Hepatocyte (in vitro differentiated cells): ENCODE results near the gene GPX4. TPM values are rescaled to one million over a fixed set of nuclear protein-coding genes. Genes with fewer than 3 reads are reported as not detected.

ENCODE experiments used
- DNase-seq: peaks from one replicate; pipeline ENCODE4 v3.0.0-alpha.2; 2016; ENCODE audit warnings: low spot score
- H2AFZ ChIP-seq: fragments of 200-600 bp; sonication (generic); 2 replicates; pipeline ENCODE4 v1.6.0; 2016; ENCODE audit warnings: antibody characterized with exemption, mild to moderate bottlenecking
- H3K27ac ChIP-seq: fragments of 200-600 bp; sonication (generic); 2 replicates; pipeline ENCODE4 v1.5.1; 2016; ENCODE audit warnings: mild to moderate bottlenecking
- H3K27me3 ChIP-seq: fragments of 200-600 bp; sonication (generic); 2 replicates; pipeline ENCODE4 v1.6.1; 2016
- H3K36me3 ChIP-seq: fragments of 200-600 bp; sonication (generic); replicated peaks from 2 replicates; pipeline ENCODE4 v1.5.1; 2016; ENCODE audit warnings: low read depth; ENCODE audit not compliant: insufficient read depth
- H3K4me1 ChIP-seq: fragments of 200-600 bp; sonication (generic); 2 replicates; pipeline ENCODE4 v1.5.1; 2016; ENCODE audit warnings: mild to moderate bottlenecking, moderate library complexity; ENCODE audit not compliant: insufficient read depth
- H3K4me2 ChIP-seq: fragments of 200-600 bp; sonication (generic); 2 replicates; pipeline ENCODE4 v1.6.0; 2016
- H3K4me3 ChIP-seq: fragments of 200-600 bp; sonication (generic); 2 replicates; pipeline ENCODE4 v1.5.1; 2016; ENCODE audit warnings: mild to moderate bottlenecking
- H3K79me2 ChIP-seq: fragments of 200-600 bp; sonication (generic); 2 replicates; pipeline ENCODE4 v1.6.0; 2017; ENCODE audit warnings: mild to moderate bottlenecking
- H3K9me2 ChIP-seq: fragments of 200-600 bp; sonication (generic); replicated peaks from 2 replicates; pipeline ENCODE4 v1.6.0; 2017; ENCODE audit warnings: mild to moderate bottlenecking; ENCODE audit not compliant: insufficient read depth
- H3K9me3 ChIP-seq: fragments of 200-600 bp; sonication (generic); 2 replicates; pipeline ENCODE4 v1.5.1; 2016; ENCODE audit warnings: low read depth, mild to moderate bottlenecking
- H4K20me1 ChIP-seq: fragments of 200-600 bp; sonication (generic); 2 replicates; pipeline ENCODE4 v1.6.0; 2016; ENCODE audit warnings: mild to moderate bottlenecking; ENCODE audit not compliant: insufficient read depth, poor library complexity, severe bottlenecking
- EZH2 ChIP-seq: fragments of 200-600 bp; sonication (generic); IDR thresholded peaks from 2 replicates; pipeline ENCODE4 v1.6.1; 2016; ENCODE audit warnings: antibody characterized with exemption, mild to moderate bottlenecking, borderline replicate concordance
- EZH2phosphoT487 ChIP-seq: fragments of 200-600 bp; sonication (generic); IDR thresholded peaks from one replicate; pipeline ENCODE4 v1.6.1; 2018; ENCODE audit warnings: antibody characterized with exemption, mild to moderate bottlenecking, low read depth, moderate library complexity; ENCODE audit not compliant: unreplicated experiment, severe bottlenecking
- WGBS: methylation state at CpG from one replicate; pipeline ENCODE4 v1.1.6; 2016; ENCODE audit warnings: low lambda C conversion rate; ENCODE audit errors: missing lambda C conversion rate; 5-methylcytosine and 5-hydroxymethylcytosine counted together
- polyA plus RNA-seq: library from polyadenylated mRNA; unstranded; fragments of >200 nt; fragmentation: Nextera tagmentation; extraction: Ambion mirVana; gene quantifications from 2 replicates; pipeline ENCODE4 v1.2.1, GENCODE V29; 2016
- total RNA-seq: library from RNA; depleted of rRNA; stranded (reverse); fragments of >200 nt; gene quantifications from 2 replicates; pipeline ENCODE4 v1.2.3, GENCODE V29; 2014
- TF ChIP-seq, protein P1 (sequence below): fragments of 200-600 bp; sonication (generic); IDR thresholded peaks from 2 replicates; pipeline ENCODE4 v1.5.1; 2016; ENCODE audit warnings: antibody characterized with exemption, mild to moderate bottlenecking; ENCODE audit not compliant: poor library complexity

The GPX4 gene
- total and polyA plus RNA-seq, 2 experiments from 2014 or later, result 539 to 735 TPM

- Histone ChIP-seq H3K4me2 (no peak overlapping the region), H3K27me3 (no peaks in the 10 kb centered on the region), H2AFZ (no peak overlapping the region), H3K36me3 (no peaks in the 10 kb centered on the region), H3K79me2 (peaks cover 12% of the 10 kb centered on the region), H3K4me3 (no peak overlapping the region), H4K20me1 (no peaks in the 10 kb centered on the region), H3K9me2 (no peaks in the 10 kb centered on the region), H3K27ac (no peak overlapping the region), H3K9me3 (no peaks in the 10 kb centered on the region), H3K4me1 (no peaks in the 10 kb centered on the region)
- TF ChIP-seq EZH2 (no peak), EZH2phosphoT487 (no peak)
- TF ChIP-seq, protein P1, sequence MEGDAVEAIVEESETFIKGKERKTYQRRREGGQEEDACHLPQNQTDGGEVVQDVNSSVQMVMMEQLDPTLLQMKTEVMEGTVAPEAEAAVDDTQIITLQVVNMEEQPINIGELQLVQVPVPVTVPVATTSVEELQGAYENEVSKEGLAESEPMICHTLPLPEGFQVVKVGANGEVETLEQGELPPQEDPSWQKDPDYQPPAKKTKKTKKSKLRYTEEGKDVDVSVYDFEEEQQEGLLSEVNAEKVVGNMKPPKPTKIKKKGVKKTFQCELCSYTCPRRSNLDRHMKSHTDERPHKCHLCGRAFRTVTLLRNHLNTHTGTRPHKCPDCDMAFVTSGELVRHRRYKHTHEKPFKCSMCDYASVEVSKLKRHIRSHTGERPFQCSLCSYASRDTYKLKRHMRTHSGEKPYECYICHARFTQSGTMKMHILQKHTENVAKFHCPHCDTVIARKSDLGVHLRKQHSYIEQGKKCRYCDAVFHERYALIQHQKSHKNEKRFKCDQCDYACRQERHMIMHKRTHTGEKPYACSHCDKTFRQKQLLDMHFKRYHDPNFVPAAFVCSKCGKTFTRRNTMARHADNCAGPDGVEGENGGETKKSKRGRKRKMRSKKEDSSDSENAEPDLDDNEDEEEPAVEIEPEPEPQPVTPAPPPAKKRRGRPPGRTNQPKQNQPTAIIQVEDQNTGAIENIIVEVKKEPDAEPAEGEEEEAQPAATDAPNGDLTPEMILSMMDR, result no peak
- no peak for DNase-seq
- 90% methylated on average over 13 of the region's 15 CpGs for WGBS
These were observed 44.2 kb downstream of the GPX4 start for GRCh38 chr19:1147934-1148549.

DNA sequence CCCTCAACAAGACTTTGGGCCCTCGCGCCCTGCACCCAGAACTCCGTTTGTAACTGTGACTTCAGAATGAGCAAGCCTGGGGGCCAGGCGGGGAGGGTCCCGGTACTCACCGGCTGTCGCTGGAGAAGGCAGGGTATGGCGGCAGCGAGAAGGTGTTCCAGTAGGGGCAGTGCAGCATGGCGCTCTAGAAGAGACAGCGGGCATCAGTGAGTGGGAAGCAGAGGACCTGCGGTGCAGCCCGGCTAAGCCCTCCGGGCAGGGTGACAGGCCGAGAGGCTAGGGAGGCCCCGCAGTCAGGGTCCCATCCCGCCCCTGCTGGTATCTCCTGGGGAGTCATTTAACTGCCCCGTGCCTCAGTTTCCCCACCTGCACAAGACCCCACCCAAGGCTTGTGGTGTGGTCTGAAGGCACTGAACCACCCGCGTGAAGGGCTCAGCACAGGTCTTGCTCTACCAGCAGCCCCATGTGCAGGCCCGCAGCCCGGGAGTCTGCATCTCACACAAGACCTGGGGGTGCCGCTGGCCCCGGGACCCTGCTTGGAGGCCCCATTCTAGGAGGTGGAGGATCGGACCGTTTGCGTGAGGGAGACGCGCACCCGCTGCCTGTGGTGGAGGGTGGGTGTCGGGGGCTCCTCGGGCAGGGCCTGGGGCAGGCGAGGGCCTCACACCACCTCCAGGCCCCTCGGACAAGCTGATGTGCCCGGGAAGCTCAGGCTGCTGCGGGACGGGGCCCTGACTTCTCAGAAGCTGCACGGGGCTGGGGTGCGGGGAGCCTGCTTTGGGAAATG, 45.7 kb downstream of the GPX4 start:
- Histone ChIP-seq H4K20me1 (peaks cover under 1% of the 10 kb centered on the region), H3K27me3 (no peaks in the 10 kb centered on the region), H3K4me1 (no peaks in the 10 kb centered on the region), H3K4me3 (no peak overlapping the region), H2AFZ (no peak overlapping the region), H3K79me2 (peaks cover 22% of the 10 kb centered on the region), H3K9me3 (no peaks in the 10 kb centered on the region), H3K36me3 (no peaks in the 10 kb centered on the region), H3K4me2 (no peak overlapping the region), H3K27ac (no peak overlapping the region), H3K9me2 (no peaks in the 10 kb centered on the region)
- WGBS, result 98% methylated on average over 34 of the region's 39 CpGs
- TF ChIP-seq EZH2phosphoT487, result no peak
- TF ChIP-seq, protein P1, result no peak
- no peak for TF ChIP-seq EZH2
- DNase-seq, result no peak

DNA sequence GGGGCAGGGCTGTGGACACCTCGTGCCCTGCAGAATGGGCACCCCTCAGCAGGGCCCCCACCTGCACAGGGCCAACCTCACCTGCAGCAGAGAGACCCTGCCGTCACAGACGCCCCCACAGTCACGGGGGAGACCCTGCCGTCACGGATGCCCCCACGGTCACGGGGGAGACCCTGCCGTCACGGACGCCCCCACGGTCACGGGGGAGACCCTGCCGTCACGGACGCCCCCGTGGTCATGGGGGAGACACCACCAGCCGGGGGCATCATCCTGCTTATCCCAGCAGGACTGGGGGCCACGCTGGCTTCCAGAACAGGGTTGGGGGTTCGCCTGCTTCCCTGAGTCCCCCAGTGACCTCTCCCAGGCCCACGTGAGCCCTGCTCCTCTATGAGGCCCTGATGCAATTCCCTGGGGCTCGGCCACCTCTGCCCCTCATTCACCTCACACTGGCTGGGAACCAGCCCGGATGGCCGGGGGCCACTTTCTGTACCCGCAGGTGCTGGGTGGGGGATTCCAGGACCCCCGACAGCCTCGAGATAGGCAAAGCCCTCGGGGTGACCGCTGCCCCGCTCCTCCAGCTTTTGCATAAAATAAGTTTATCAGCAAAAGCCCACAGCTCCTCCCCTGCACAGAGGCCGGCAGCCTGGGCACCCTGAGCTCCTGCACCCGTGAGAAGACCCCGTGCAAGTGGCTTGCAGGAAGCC, 46.7 kb downstream of the GPX4 start:
- peaks cover 25% of the 10 kb centered on the region for H3K79me2 ChIP-seq
- H3K27ac ChIP-seq, result no peak overlapping the region
- H4K20me1 ChIP-seq, result peaks cover 8% of the 10 kb centered on the region
- no peaks in the 10 kb centered on the region for H3K9me3 ChIP-seq
- H3K9me2 ChIP-seq, result no peaks in the 10 kb centered on the region
- H3K4me2 ChIP-seq, result no peak overlapping the region
- H3K4me3 ChIP-seq, result no peak overlapping the region
- H3K36me3 ChIP-seq, result no peaks in the 10 kb centered on the region
- DNase-seq, result no peak
- peaks cover 4% of the 10 kb centered on the region for H3K4me1 ChIP-seq
- WGBS, result 97% methylated on average over 30 of the region's 33 CpGs
- TF ChIP-seq EZH2phosphoT487 (no peak), EZH2 (no peak)
- TF ChIP-seq, protein P1, result no peak
- no peaks in the 10 kb centered on the region for H3K27me3 ChIP-seq
- H2AFZ ChIP-seq, result no peak overlapping the region
